SK-N-SH (cell line): ENCODE measurements around the gene NDUFAF5. TPM values are rescaled to one million over a fixed set of nuclear protein-coding genes. Genes with fewer than 3 reads are reported as not detected.
A peak's percentile ranks its signal among the peaks of the same experiment; 100 is the strongest.

Experiments
- CTCF ChIA-PET: fragments of 300-600, 350-600 bp; formaldehyde crosslinking; extraction: SDS; loops from one replicate; lab custom pipeline; 2021; lab: Yijun Ruan, JAX
- POLR2A ChIA-PET: fragments of 350-600 bp; sonication (Branson Sonifier 250); formaldehyde crosslinking; extraction: SDS; loops from one replicate; lab custom pipeline; 2020; ENCODE audit warnings: antibody characterized with exemption, inconsistent platforms; lab: Yijun Ruan, JAX
- DNase-seq: peaks from one replicate; pipeline ENCODE4 v3.0.0; 2012
- H2AFZ ChIP-seq: fragments of 200-600 bp; sonication (generic); 2 replicates; pipeline ENCODE4 v1.8.1; 2016; ENCODE audit warnings: antibody characterized with exemption, mild to moderate bottlenecking, low read depth
- H3F3A ChIP-seq: fragments of 200-600 bp; sonication (generic); replicated peaks from 2 replicates; pipeline ENCODE3; 2016; ENCODE audit warnings: antibody characterized with exemption, mild to moderate bottlenecking; ENCODE audit not compliant: insufficient read depth
- H3K27ac ChIP-seq, 2 experiments: fragments of 200-500 bp in 1 of 2; fragments of 200-600 bp in 1 of 2; sonication (Bioruptor generic) in 1 of 2; sonication (generic), shearing (Covaris generic) in 1 of 2; 2 replicates each; pipeline versions ENCODE4 v1.5.1 to v1.6.1; 2014 to 2016; ENCODE audit warnings: low read depth in 2 of 2, inconsistent platforms in 1 of 2, low read length in 1 of 2, mild to moderate bottlenecking in 1 of 2, mixed read lengths in 1 of 2
- H3K27me3 ChIP-seq: fragments of 200-600 bp; sonication (generic), shearing (Covaris generic); 2 replicates; pipeline ENCODE4 v1.6.1; 2016; ENCODE audit warnings: mixed run types; ENCODE audit not compliant: insufficient read depth
- H3K36me3 ChIP-seq, 2 experiments: fragments of 200-500 bp in 1 of 2; fragments of 200-600 bp in 1 of 2; sonication (Bioruptor generic) in 1 of 2; sonication (generic) in 1 of 2; replicated peaks in 1 of 2; 2 replicates each; pipeline versions ENCODE3 to v1.5.1; 2014 to 2016; ENCODE audit warnings: low read length in 1 of 2, mild to moderate bottlenecking in 1 of 2; ENCODE audit not compliant: insufficient read depth in 2 of 2, control insufficient read depth in 1 of 2
- H3K4me1 ChIP-seq, 2 experiments: fragments of 200-500 bp in 1 of 2; fragments of 200-600 bp in 1 of 2; sonication (Bioruptor generic) in 1 of 2; sonication (generic), shearing (Covaris generic) in 1 of 2; 2 replicates each; pipeline versions ENCODE4 v1.5.1 to v1.6.1; 2014 to 2016; ENCODE audit warnings: low read depth in 1 of 2, low read length in 1 of 2, mixed run types in 1 of 2; ENCODE audit not compliant: insufficient read depth in 2 of 2, control insufficient read depth in 1 of 2
- H3K4me2 ChIP-seq: fragments of 200-600 bp; sonication (generic), shearing (Covaris generic); 2 replicates; pipeline ENCODE4 v1.6.1; 2017; ENCODE audit warnings: mixed run types
- H3K4me3 ChIP-seq, 2 experiments: fragments of 200-500 bp in 1 of 2; fragments of 200-600 bp in 1 of 2; sonication (Bioruptor generic) in 1 of 2; sonication (generic), shearing (Covaris generic) in 1 of 2; 2 replicates each; pipeline versions ENCODE4 v1.5.1 to v1.8.1; 2014 to 2016; ENCODE audit warnings: low read depth in 2 of 2, inconsistent platforms in 1 of 2, low read length in 1 of 2, mild to moderate bottlenecking in 1 of 2, mixed read lengths in 1 of 2, moderate library complexity in 1 of 2
- H3K79me2 ChIP-seq: fragments of 200-600 bp; sonication (generic); 2 replicates; pipeline ENCODE4 v1.8.1; 2017; ENCODE audit warnings: mild to moderate bottlenecking; ENCODE audit not compliant: insufficient read depth
- H3K9ac ChIP-seq: fragments of 200-600 bp; sonication (generic); 2 replicates; pipeline ENCODE4 v1.6.1; 2017; ENCODE audit warnings: mixed run types
- H3K9me2 ChIP-seq: fragments of 200-600 bp; sonication (generic); 2 replicates; pipeline ENCODE4 v1.6.1; 2017; ENCODE audit warnings: mixed run types
- H3K9me3 ChIP-seq: fragments of 200-600 bp; sonication (generic); 2 replicates; pipeline ENCODE4 v1.6.1; 2017; ENCODE audit warnings: mixed run types, mild to moderate bottlenecking, moderate library complexity
- H4K20me1 ChIP-seq: fragments of 200-600 bp; sonication (generic); 2 replicates; pipeline ENCODE4 v1.6.1; 2017; ENCODE audit warnings: mild to moderate bottlenecking, mixed run types; ENCODE audit not compliant: insufficient read depth
- ELF1 ChIP-seq: IDR thresholded peaks from 2 replicates; pipeline ENCODE4 v1.4.0; 2012
- EZH2phosphoT487 ChIP-seq: fragments of 200-600 bp; sonication (generic); IDR thresholded peaks from 2 replicates; pipeline ENCODE4 v1.6.1; 2017; ENCODE audit warnings: low read depth, mixed run types, mild to moderate bottlenecking, antibody characterized with exemption, moderate library complexity, borderline replicate concordance
- FOSL2 ChIP-seq: IDR thresholded peaks from 2 replicates; pipeline ENCODE4 v1.4.0; 2012; ENCODE audit warnings: low read depth, mild to moderate bottlenecking, moderate library complexity, borderline replicate concordance
- FOXJ3 ChIP-seq: sonication (generic); formaldehyde crosslinking; IDR thresholded peaks from 2 replicates; pipeline ENCODE4 v1.5.1; 2020; ENCODE audit warnings: mild to moderate bottlenecking, missing genetic modification reagents
- FOXM1 ChIP-seq: IDR thresholded peaks from 2 replicates; pipeline ENCODE4 v1.4.0; 2012; ENCODE audit warnings: low read depth, mild to moderate bottlenecking
- GABPA ChIP-seq: IDR thresholded peaks from 2 replicates; pipeline ENCODE4 v1.4.0; 2012; ENCODE audit warnings: low read depth, mild to moderate bottlenecking
- MEF2A ChIP-seq: IDR thresholded peaks from 2 replicates; pipeline ENCODE4 v1.4.0; 2012; ENCODE audit warnings: low read depth, borderline replicate concordance
- MXI1 ChIP-seq: IDR thresholded peaks from 2 replicates; pipeline ENCODE4 v1.6.1; 2012; ENCODE audit warnings: mild to moderate bottlenecking, low read depth, low read length, improper control_type of control experiment
- NFIC ChIP-seq: IDR thresholded peaks from 2 replicates; pipeline ENCODE4 v1.4.0; 2012; ENCODE audit warnings: borderline replicate concordance
- POLR2AphosphoS5 ChIP-seq: IDR thresholded peaks from 2 replicates; pipeline ENCODE4 v1.6.1; 2012; ENCODE audit warnings: low read depth, low read length
- RAD21 ChIP-seq: IDR thresholded peaks from 2 replicates; pipeline ENCODE4 v1.6.1; 2012; ENCODE audit warnings: mild to moderate bottlenecking, low read length
- RCOR1 ChIP-seq: fragments of 150-350 bp; IDR thresholded peaks from 2 replicates; pipeline ENCODE4 v1.6.1; 2017; ENCODE audit warnings: antibody characterized with exemption, low read length
- RFX5 ChIP-seq: IDR thresholded peaks from 2 replicates; pipeline ENCODE4 v1.6.1; 2012; ENCODE audit warnings: mild to moderate bottlenecking, improper control_type of control experiment, low read length
- SIN3A ChIP-seq: IDR thresholded peaks from 2 replicates; pipeline ENCODE4 v1.6.1; 2012; ENCODE audit warnings: low read depth, mild to moderate bottlenecking, low read length, moderate library complexity, borderline replicate concordance
- SMC3 ChIP-seq: IDR thresholded peaks from 2 replicates; pipeline ENCODE4 v1.6.1; 2012; ENCODE audit warnings: low read depth, low read length, improper control_type of control experiment
- YY1 ChIP-seq: IDR thresholded peaks from 2 replicates; pipeline ENCODE4 v1.4.0; 2012; ENCODE audit warnings: low read depth, mild to moderate bottlenecking
- WGBS: methylation state at CpG from one replicate; pipeline ENCODE4 v1.1.6; 2017; ENCODE audit warnings: low lambda C conversion rate; 5-methylcytosine and 5-hydroxymethylcytosine counted together
- polyA plus RNA-seq, 3 experiments: library from polyadenylated mRNA; depleted of rRNA; stranded (reverse); fragments of >200 nt; gene quantifications; 2 replicates each; pipeline ENCODE4 v1.2.3, GENCODE V29; 2012
- TF ChIP-seq, protein P1 (sequence below): IDR thresholded peaks from 2 replicates; pipeline ENCODE4 v1.4.0; 2012; ENCODE audit warnings: low read depth, borderline replicate concordance
- TF ChIP-seq, protein P2 (sequence below): fragments of 150-350 bp; IDR thresholded peaks from 2 replicates; pipeline ENCODE4 v1.6.1; 2017; ENCODE audit warnings: antibody characterized with exemption, low read length, low read depth, borderline replicate concordance
- TF ChIP-seq, protein P3 (sequence below): IDR thresholded peaks from 2 replicates; pipeline ENCODE4 v1.6.1; 2012; ENCODE audit warnings: mild to moderate bottlenecking, low read depth, low read length, moderate library complexity
- TF ChIP-seq, protein P4 (sequence below): fragments of 200-600 bp; sonication (generic); IDR thresholded peaks from 2 replicates; pipeline ENCODE4 v1.6.1; 2017; ENCODE audit warnings: antibody characterized with exemption, mild to moderate bottlenecking, moderate library complexity

NDUFAF5 gene
- polyA plus RNA-seq, 1 of the 3 experiments (the other 2 are of a cell fraction) = 8.0 TPM

DNA sequence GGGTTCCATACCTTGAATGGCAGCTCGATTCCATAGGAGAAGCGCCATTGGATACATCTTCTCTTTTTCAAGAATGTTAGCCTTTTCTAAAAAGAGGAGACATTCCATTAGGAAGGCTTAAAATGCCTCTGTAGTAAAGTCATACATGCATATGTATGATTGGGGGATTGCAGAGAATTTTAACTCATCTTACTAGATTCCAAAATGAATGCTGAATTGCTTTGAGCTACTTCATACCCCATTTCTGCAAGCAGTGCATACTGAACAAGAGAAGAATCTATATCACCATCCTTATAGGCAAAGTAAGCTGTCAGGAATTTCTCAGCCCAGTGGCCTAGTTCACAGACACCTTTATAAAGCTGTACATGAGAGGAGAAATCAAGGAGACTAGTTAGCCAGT is 80.3 kb downstream of the NDUFAF5 start:
- Histone ChIP-seq H3K79me2 (no peaks in the 10 kb centered on the region), H3K4me1 (peaks cover 0 to 16% of the 10 kb centered on the region in 2 experiments; a peak in 1 of 4 replicates), H4K20me1 (no peaks in the 10 kb centered on the region), H3K9me2 (no peaks in the 10 kb centered on the region), H3K9me3 (no peaks in the 10 kb centered on the region), H3K4me2 (0 out of 2 replicates have a peak overlapping the region, but pooled peaks have one; percentile 26), H3K27me3 (no peaks in the 10 kb centered on the region), H2AFZ (no peak overlapping the region), H3K9ac (no peak overlapping the region), H3F3A (peaks cover 10% of the 10 kb centered on the region), H3K36me3 (no peaks in the 10 kb centered on the region), H3K27ac (peak overlapping the region; percentile 17 to 78; a peak in 3 of 4 replicates), H3K4me3 (no peak overlapping the region)
- ChIA-PET POLR2A (no interaction called here), CTCF (no interaction called here)
- TF ChIP-seq MEF2A (no peak), NFIC (no peak), ELF1 (no peak), YY1 (no peak), MXI1 (no peak), SIN3A (no peak), FOSL2 (no peak), RFX5 (no peak), EZH2phosphoT487 (no peak), GABPA (no peak), FOXM1 (no peak), POLR2AphosphoS5 (no peak), FOXJ3 (CRISPR knock-in tag) (no peak), RCOR1 (no peak), RAD21 (no peak), SMC3 (no peak)
- TF ChIP-seq, protein P1, sequence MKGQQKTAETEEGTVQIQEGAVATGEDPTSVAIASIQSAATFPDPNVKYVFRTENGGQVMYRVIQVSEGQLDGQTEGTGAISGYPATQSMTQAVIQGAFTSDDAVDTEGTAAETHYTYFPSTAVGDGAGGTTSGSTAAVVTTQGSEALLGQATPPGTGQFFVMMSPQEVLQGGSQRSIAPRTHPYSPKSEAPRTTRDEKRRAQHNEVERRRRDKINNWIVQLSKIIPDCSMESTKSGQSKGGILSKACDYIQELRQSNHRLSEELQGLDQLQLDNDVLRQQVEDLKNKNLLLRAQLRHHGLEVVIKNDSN = no peak
- TF ChIP-seq, protein P2, sequence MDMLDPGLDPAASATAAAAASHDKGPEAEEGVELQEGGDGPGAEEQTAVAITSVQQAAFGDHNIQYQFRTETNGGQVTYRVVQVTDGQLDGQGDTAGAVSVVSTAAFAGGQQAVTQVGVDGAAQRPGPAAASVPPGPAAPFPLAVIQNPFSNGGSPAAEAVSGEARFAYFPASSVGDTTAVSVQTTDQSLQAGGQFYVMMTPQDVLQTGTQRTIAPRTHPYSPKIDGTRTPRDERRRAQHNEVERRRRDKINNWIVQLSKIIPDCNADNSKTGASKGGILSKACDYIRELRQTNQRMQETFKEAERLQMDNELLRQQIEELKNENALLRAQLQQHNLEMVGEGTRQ = no peak
- TF ChIP-seq, protein P3, sequence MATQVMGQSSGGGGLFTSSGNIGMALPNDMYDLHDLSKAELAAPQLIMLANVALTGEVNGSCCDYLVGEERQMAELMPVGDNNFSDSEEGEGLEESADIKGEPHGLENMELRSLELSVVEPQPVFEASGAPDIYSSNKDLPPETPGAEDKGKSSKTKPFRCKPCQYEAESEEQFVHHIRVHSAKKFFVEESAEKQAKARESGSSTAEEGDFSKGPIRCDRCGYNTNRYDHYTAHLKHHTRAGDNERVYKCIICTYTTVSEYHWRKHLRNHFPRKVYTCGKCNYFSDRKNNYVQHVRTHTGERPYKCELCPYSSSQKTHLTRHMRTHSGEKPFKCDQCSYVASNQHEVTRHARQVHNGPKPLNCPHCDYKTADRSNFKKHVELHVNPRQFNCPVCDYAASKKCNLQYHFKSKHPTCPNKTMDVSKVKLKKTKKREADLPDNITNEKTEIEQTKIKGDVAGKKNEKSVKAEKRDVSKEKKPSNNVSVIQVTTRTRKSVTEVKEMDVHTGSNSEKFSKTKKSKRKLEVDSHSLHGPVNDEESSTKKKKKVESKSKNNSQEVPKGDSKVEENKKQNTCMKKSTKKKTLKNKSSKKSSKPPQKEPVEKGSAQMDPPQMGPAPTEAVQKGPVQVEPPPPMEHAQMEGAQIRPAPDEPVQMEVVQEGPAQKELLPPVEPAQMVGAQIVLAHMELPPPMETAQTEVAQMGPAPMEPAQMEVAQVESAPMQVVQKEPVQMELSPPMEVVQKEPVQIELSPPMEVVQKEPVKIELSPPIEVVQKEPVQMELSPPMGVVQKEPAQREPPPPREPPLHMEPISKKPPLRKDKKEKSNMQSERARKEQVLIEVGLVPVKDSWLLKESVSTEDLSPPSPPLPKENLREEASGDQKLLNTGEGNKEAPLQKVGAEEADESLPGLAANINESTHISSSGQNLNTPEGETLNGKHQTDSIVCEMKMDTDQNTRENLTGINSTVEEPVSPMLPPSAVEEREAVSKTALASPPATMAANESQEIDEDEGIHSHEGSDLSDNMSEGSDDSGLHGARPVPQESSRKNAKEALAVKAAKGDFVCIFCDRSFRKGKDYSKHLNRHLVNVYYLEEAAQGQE = no peak
- TF ChIP-seq, protein P4, sequence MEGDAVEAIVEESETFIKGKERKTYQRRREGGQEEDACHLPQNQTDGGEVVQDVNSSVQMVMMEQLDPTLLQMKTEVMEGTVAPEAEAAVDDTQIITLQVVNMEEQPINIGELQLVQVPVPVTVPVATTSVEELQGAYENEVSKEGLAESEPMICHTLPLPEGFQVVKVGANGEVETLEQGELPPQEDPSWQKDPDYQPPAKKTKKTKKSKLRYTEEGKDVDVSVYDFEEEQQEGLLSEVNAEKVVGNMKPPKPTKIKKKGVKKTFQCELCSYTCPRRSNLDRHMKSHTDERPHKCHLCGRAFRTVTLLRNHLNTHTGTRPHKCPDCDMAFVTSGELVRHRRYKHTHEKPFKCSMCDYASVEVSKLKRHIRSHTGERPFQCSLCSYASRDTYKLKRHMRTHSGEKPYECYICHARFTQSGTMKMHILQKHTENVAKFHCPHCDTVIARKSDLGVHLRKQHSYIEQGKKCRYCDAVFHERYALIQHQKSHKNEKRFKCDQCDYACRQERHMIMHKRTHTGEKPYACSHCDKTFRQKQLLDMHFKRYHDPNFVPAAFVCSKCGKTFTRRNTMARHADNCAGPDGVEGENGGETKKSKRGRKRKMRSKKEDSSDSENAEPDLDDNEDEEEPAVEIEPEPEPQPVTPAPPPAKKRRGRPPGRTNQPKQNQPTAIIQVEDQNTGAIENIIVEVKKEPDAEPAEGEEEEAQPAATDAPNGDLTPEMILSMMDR = no peak
- 43% methylated on average over 2 of the region's 2 CpGs for WGBS
- no peak for DNase-seq
